HL-60/S4 (cell line): ENCODE data around the gene SETD3.

Experiments
- in situ Hi-C: fragments of 300-500 bp; cut with MboI; formaldehyde crosslinking; loops from 2 replicates; pipeline ENCODE4 v1.14.3; 2022; ENCODE audit warnings: low sequenced_read_pairs

Gene SETD3

DNA sequence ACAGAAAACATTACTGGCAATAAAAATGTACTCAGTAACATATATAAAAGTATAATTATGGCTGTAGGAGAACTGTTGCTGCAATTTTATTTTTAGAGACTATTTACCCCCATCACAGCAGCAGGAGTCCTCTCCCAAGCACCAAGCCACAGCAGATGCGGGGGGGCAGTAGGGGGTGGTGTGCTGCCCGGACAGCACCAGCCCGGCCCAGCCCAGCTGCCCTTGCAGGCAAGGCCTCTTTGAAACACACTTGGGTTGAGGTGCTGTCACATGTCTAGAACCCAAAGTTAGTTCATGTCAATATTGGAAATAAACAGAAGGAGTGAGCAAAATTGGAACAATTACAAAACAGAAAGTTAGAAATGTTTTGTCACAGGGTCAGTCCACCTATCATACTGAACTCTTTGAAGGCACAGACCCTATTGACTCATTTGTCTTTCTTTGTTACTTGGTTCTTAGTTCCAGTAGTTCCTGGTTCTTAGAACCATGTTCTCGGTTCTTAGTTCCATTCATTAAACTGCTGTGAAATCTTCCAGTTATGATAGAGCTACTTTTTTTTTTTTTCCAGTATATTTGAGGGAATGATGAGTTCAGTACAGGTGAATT, 23.3 kb upstream of the SETD3 start:
- in situ Hi-C loops = no loop called here

GRCh38 chr14:99502989-99503421, 22.3 kb upstream of the SETD3 start:
- in situ Hi-C loops = no loop called here

GRCh38 chr14:99497894-99498293, 17.2 kb upstream of the SETD3 start:
- in situ Hi-C loops = no loop called here

GRCh38 chr14:99497341-99497740, 16.7 kb upstream of the SETD3 start:
- in situ Hi-C loops = no loop called here

DNA sequence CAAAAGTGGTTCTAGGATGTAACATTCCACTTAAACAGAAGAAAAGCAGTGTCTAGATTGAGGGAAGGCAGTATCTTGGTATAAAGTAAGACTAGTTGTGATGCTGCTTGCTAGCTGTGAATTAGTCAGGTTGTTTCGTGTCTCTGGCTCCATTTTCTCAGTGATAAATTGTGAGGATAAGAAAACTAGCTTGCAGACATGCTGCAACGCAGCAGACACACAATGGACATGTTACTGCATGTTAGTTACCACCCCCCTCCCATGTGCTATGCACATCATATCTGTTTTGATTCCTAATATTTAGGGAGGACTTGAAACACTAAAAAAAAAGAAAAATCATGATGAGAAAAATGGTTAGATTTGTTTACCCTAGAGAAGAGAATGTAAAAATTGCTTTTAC, 3.4 kb upstream of the SETD3 start:
- in situ Hi-C loops = no loop called here

DNA sequence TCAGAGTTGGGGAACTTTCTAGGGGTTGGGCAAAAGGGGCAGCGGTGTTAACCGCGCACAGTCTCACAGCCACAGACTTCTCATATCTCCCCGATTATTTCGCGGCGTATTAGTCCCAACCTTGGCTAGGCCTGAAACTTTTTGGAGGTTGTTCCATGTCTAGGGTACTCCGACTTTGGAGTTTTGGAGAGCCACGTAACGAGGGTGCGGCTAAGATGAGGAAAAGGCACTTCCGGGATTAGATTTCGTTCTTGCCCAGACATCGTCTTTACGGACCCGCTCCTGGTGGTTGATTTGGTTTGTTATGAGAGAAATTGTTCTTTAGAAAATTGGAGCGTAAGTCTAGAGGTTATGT, 1.1 kb upstream of the SETD3 start:
- in situ Hi-C loops = no loop called here

GRCh38 chr14:99480917-99481744, 472 bp upstream of the SETD3 start, which contains the start of gene CCNK:
TSS of gene CCNK (plus strand) at chr14:99481409. CDS start at chr14:99492678, 11,269 bp downstream.
- in situ Hi-C loops = no loop called here

- in situ Hi-C loops = no loop called here
Measured at GRCh38 chr14:99479160-99479905, 1.3 kb downstream of the SETD3 start.

DNA sequence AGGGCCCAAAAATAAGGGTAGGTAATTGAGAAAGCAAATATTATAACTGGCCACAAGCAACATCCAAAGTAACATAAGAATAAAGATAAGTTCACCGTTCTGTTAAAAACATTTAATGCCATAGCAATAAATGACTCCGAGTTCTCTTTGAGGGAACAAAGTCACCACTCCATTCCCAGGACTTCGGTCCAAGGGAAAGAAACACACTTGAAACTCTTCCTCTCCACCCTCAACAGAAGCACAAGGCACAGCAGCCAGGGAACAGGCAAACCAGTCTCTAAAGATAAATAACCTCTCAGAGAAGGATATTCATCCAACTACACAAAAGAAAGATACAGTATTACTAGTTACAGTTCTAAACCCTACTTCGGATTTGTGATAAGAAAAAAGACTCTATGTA, 2.5 kb downstream of the SETD3 start:
- in situ Hi-C loops = no loop called here

DNA sequence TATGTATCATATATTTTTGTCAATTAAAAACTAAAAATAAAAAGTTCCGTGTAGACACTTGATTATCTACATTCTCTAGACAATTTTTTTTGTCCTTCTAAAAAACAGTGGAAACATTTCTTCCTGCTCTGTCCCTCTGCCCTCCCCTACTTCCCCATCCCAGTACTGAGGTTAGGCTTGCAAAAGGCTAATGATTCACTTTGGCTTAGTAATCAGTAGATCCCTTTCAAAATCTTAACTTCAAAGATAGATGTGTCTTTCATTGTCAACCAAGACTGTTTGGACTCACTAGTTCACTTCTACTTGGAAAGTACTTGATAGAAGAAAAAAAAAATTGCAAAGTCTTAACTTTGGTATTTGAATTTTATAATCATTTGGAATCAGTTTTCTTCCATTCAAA, 3.8 kb downstream of the SETD3 start:
- in situ Hi-C loops = no loop called here

- in situ Hi-C loops = no loop called here
Measured at GRCh38 chr14:99475660-99476059, 5.0 kb downstream of the SETD3 start.

DNA sequence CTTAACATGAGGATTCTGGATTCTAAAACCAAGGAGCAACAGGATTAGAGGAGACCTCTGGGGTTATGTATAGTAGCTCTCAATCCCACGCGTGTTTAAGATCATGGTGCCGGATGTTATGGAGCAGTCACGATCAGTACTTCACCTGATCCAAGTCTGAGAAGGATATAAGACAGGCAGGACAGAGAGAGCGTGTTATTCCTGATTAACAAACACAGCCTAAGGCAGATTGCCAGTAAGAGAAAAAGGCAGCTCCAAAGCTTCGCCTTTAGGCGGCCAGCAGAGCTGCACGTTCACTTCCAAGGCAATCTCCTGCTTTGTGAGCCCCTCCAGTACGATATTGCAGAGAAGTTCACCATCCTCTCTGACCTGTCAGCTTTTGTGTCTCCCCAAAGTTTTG, 5.5 kb downstream of the SETD3 start:
- in situ Hi-C loops = no loop called here

DNA sequence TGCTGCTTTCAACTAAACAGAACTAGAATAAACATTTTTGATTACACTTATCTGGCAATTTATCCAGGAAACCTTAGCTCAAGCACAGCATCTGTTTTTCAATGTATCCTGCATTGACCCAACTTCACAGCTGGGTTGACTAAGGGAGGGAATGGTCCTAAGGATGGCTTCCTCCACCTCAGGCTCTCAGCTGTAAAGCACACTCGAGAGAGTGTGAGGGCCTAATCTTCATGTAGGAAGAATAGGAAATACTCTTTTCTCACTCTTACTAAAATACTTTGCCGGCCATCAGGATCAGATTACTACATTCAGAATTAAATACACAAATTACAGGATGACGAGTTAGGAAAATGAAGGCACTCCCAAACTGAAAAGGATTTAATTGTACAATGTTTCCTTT, 7.2 kb downstream of the SETD3 start:
- in situ Hi-C loops = no loop called here

DNA sequence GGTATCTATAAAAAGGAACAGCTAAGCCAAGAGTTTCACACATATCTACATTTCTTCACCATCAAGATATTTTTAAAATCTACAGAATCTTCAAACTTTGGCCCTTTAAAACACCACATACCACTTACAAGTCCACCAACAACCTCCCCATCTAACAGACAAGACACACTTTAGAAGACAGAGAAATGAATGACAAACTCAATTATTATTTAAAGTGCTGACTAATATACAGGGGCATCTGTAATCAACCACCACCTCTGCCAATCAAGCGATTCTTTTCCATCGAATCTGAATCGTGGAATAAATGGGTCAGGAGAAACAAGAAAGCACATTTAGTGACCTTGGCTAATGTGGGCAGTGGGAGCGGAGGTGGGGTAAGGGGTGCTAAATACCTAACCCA, 7.7 kb downstream of the SETD3 start:
- in situ Hi-C loops = no loop called here

- in situ Hi-C loops = no loop called here
Measured at GRCh38 chr14:99471731-99472130, 8.9 kb downstream of the SETD3 start.

DNA sequence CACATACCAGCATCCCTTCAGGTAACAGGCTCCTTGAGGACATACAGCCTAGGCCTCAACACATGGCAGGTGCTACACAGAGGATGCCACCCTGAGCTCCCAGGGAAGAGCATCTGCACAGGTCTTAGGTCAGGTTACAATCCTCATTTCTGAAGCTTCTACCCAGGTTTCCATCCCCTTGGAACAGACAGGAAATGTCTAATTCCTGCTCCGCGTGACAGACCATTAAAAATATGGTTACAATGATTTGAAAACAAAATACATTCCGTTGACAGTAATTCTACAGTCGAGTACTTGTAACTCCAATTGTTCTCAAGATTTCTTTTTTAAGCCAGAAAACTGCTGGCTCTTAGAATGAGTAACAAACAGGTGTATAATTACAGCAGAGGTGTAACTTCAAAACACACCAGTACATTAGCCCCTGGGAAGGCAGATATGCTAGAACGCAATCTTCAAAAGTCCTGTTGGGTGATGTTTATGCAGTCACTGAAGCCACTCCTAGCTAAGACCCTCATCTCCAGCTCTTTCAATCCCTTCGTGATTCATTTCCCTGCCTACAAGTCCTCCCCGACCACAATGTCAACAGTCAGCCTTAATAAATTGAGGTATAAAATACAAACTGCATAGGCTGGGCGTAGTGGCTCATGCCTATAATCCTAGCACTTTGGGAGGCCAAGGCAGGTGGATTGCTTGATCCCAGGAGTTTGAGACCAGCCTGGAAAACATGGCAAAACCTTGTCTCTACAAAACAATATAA, 11.6 kb downstream of the SETD3 start:
- in situ Hi-C loops = no loop called here

DNA sequence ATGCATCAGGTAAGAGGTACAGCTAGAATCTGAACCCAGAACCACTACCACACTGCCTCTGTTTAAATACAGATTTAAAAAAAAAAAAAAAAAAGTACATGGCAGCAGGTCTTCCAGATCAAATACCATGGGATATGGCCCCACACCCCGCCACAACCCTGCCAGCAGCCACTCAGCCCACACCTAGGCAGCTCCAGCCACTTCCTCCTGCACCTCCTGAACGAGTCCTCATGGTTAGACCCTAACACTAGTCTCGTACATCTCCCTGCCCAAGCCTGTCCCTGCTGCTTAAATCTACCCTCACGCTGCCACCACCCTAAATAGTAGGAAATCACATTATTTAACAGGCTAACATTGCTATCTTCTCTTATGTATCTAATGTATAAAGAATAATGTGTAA, 12.6 kb downstream of the SETD3 start:
- in situ Hi-C loops = no loop called here

DNA sequence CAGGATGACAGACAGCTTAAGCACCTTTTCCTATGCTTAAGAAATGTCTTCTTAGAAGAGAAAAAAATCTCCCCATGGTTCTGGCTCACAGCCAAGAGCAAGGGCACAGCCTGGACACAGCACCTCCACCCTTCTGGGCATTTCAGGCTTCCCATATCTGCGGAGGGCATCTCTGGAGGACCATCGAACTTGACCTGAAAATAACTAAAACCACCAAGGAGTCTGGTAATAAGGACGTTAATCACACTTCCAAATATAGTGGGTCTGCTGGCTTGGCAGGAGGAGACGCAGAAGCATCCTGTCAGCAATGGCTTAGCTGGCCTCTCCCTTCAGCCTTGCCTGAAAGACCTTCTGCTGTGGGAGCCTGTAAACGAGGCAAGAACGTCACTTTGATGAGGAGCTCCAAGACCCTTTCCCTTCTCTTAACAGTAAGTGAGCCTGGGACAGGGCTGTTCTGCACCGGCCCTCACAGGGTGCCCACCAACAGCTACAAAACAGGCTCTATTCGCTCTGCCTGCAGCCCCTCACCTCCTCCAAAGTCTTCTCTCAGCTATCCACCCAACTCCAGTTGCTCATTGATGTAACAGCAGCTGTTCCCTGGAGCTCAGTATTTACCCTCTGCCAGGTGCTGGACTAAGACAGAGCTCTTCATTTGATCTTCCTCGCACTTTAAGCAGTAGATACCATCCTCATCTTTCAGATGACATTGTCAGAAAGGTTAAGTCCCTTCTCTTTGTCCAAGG, 13.2 kb downstream of the SETD3 start:
- in situ Hi-C loops = no loop called here

- in situ Hi-C loops = no loop called here
Measured at GRCh38 chr14:99466758-99467157, 13.9 kb downstream of the SETD3 start.

- in situ Hi-C loops = no loop called here
Measured at GRCh38 chr14:99465288-99465687, 15.4 kb downstream of the SETD3 start.
